ENCODE results near the gene TCF15.

DNA sequence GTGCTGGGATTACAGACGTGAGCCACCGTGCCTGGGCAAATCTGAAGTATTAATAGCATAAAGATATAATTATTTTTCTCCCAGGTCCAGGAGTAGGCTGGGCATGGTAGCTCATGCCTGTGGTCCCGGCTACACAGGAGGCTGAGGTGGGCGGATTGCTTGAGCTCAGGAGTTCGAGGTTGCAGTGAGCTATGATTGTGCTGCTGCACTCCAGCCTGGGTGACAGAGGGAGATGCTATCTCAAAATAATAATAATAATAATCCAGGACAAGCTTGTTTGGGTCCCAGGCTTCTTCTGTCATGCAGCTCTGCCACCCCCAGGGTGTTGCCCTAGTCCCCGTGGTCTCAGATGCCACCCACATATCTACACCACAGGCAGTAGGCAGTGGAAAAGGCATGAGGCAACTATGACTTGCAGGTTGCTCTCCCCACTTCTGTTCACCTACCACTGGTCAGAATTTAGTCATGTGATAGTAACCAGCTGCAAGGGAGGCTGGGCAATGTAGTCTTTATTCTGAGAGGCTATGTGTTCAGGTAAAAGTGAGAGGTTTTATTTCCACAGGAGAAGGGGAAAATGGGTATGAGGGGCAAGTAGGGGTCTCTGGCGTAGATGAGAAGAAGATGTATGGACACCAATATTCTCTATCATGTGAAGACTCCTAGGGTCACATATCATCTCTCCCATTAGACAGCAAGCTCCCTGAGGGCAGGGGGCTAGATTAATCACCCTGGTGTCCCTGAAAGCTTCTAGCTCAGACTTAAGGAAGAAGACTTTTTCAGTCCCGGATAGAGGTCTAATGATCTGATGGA, 25.7 kb downstream of the TCF15 start:
- TF ChIP-seq KDM4B (CRISPR knock-in tag; IDR thresholded peaks at IDR 0.05) (no peak), ZBTB7A (CRISPR knock-in tag; IDR thresholded peaks at IDR 0.05) (no peak), NR2F6 (IDR thresholded peaks at IDR 0.05) (no peak), NR2F6 (CRISPR knock-in tag; IDR thresholded peaks at IDR 0.05) (no peak), CTCF (CRISPR knock-in tag; IDR thresholded peaks at IDR 0.05) (no peak), SUZ12 (IDR thresholded peaks at IDR 0.05; ENCODE audit: low read depth, low read length) (peak; percentile 39; the same call in 1 of the 2 replicates), FOXM1 (CRISPR knock-in tag; IDR thresholded peaks at IDR 0.05) (no peak), ZNF841 (CRISPR knock-in tag; IDR thresholded peaks at IDR 0.05; ENCODE audit: borderline replicate concordance) (no peak), TCF7L2 (IDR thresholded peaks at IDR 0.05; ENCODE audit: low read depth, low read length) (no peak)
- TF ChIP-seq, protein P1, sequence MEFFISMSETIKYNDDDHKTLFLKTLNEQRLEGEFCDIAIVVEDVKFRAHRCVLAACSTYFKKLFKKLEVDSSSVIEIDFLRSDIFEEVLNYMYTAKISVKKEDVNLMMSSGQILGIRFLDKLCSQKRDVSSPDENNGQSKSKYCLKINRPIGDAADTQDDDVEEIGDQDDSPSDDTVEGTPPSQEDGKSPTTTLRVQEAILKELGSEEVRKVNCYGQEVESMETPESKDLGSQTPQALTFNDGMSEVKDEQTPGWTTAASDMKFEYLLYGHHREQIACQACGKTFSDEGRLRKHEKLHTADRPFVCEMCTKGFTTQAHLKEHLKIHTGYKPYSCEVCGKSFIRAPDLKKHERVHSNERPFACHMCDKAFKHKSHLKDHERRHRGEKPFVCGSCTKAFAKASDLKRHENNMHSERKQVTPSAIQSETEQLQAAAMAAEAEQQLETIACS (CRISPR knock-in tag; IDR thresholded peaks at IDR 0.05) = no peak
- TF ChIP-seq, protein P2, sequence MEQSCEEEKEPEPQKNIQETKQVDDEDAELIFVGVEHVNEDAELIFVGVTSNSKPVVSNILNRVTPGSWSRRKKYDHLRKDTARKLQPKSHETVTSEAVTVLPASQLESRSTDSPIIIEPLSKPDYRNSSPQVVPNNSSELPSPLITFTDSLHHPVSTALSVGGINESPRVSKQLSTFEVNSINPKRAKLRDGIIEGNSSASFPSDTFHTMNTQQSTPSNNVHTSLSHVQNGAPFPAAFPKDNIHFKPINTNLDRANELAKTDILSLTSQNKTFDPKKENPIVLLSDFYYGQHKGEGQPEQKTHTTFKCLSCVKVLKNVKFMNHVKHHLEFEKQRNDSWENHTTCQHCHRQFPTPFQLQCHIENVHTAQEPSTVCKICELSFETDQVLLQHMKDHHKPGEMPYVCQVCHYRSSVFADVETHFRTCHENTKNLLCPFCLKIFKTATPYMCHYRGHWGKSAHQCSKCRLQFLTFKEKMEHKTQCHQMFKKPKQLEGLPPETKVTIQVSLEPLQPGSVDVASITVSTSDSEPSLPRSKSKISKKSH (CRISPR knock-in tag; IDR thresholded peaks at IDR 0.05; ENCODE audit: borderline replicate concordance) = no peak
- TF ChIP-seq, protein P3, sequence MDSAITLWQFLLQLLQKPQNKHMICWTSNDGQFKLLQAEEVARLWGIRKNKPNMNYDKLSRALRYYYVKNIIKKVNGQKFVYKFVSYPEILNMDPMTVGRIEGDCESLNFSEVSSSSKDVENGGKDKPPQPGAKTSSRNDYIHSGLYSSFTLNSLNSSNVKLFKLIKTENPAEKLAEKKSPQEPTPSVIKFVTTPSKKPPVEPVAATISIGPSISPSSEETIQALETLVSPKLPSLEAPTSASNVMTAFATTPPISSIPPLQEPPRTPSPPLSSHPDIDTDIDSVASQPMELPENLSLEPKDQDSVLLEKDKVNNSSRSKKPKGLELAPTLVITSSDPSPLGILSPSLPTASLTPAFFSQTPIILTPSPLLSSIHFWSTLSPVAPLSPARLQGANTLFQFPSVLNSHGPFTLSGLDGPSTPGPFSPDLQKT (CRISPR knock-in tag; IDR thresholded peaks at IDR 0.05; ENCODE audit: borderline replicate concordance) = no peak

Data from HepG2 (cell line).